Hepatocyte (in vitro differentiated cells): ENCODE data around the gene ABLIM1.

Experiments used
- EZH2 ChIP-seq: fragments of 200-600 bp; sonication (generic); IDR thresholded peaks from 2 replicates; pipeline ENCODE4 v1.6.1; 2016; ENCODE audit warnings: antibody characterized with exemption, mild to moderate bottlenecking, borderline replicate concordance
- EZH2phosphoT487 ChIP-seq: fragments of 200-600 bp; sonication (generic); IDR thresholded peaks from one replicate; pipeline ENCODE4 v1.6.1; 2018; ENCODE audit warnings: antibody characterized with exemption, mild to moderate bottlenecking, low read depth, moderate library complexity; ENCODE audit not compliant: unreplicated experiment, severe bottlenecking
- TF ChIP-seq, protein P1 (sequence below): fragments of 200-600 bp; sonication (generic); IDR thresholded peaks from 2 replicates; pipeline ENCODE4 v1.5.1; 2016; ENCODE audit warnings: antibody characterized with exemption, mild to moderate bottlenecking; ENCODE audit not compliant: poor library complexity

DNA sequence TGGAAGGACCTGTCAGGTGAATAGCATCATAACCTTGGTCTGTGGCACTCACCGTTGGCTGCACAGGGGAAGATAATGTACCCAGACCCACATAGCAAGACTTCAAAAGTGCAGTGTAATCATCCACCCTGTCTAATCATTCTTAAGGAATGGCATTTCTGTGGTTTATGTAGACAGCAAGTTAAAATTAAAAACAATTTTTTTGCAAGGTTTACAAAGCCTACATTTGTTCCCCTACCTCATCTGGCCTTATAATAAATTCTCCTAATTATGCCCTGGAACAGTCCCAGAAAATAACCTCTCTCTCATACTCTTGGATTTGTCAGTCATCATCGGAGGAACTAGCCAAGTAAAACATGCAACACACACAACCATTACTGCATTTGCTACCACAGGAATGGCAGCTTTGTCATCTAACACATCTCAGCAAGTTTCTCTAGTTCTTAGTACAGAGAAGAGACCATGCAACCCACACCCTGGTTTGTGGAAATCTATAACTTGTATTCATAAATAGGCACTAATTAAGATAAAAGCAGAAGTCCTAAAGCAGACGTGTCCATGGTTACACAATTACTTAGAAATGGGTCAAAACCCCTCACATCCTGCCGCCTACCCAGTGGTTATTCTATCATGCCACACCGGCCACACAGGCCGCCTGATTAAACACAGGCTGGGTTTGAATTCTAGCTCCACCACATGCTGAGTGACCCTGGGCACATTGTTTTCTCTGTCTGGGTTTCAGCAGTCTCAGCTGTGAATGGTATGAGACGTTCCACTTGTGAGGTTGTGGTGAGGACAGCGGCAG lies 19.1 kb downstream of the ABLIM1 start:
- TF ChIP-seq, protein P1, sequence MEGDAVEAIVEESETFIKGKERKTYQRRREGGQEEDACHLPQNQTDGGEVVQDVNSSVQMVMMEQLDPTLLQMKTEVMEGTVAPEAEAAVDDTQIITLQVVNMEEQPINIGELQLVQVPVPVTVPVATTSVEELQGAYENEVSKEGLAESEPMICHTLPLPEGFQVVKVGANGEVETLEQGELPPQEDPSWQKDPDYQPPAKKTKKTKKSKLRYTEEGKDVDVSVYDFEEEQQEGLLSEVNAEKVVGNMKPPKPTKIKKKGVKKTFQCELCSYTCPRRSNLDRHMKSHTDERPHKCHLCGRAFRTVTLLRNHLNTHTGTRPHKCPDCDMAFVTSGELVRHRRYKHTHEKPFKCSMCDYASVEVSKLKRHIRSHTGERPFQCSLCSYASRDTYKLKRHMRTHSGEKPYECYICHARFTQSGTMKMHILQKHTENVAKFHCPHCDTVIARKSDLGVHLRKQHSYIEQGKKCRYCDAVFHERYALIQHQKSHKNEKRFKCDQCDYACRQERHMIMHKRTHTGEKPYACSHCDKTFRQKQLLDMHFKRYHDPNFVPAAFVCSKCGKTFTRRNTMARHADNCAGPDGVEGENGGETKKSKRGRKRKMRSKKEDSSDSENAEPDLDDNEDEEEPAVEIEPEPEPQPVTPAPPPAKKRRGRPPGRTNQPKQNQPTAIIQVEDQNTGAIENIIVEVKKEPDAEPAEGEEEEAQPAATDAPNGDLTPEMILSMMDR: no peak
- no peak for TF ChIP-seq EZH2phosphoT487
- TF ChIP-seq EZH2: no peak
